Measurements from ENCODE around the gene AVPI1. TPM values are rescaled to one million over a fixed set of nuclear protein-coding genes. Genes with fewer than 3 reads are reported as not detected.
A peak's percentile ranks its signal among the peaks of the same experiment; 100 is the strongest.

The AVPI1 gene
- total RNA-seq, 2 experiments from 2014 or later: 2.5 to 3.0 TPM

- intact Hi-C loops (cut with micrococcal nuclease): no loop called here
- DNase-seq: no peak
- no peak for TF ChIP-seq CTCF (IDR thresholded peaks at IDR 0.05)
- ATAC-seq: no peak
- CTCF ChIA-PET: interaction anchor here (1.6 to 7.4 kb wide), 4 partner anchors 14 to 42 kb away, joined by 6 to 75 read pairs (median 40); no protein-coding TSS in a partner anchor
- Mint-ChIP-seq H3K4me1 (ENCODE audit: low read depth) (peaks cover 19% of the 10 kb centered on the region), H3K4me3 (no peak overlapping the region), H3K27me3 (no peaks in the 10 kb centered on the region), H3K27ac (no peak overlapping the region), H3K36me3 (ENCODE audit: low read depth) (no peaks in the 10 kb centered on the region), H3K9me3 (no peaks in the 10 kb centered on the region)
- POLR2A ChIA-PET: interaction anchor here (1.0 kb wide), 1 partner anchor 47 kb away, joined by 4 read pairs; the partner anchor contains the start of gene ZFYVE27
Measured at GRCh38 chr10:97689559-97690020, 2.5 kb upstream of the AVPI1 start.

- peaks cover 22% of the 10 kb centered on the region for H3K4me1 Mint-ChIP-seq (ENCODE audit: low read depth)
- H3K4me3 Mint-ChIP-seq: peak overlapping the region; percentile 81
- DNase-seq: no peak
- ATAC-seq: no peak
- ChIA-PET POLR2A (interaction anchor here (1.0 to 2.3 kb wide), 4 partner anchors 8 to 66 kb away, joined by 3 to 10 read pairs (median 6); partner anchors contain the start of gene MARVELD1), CTCF (interaction anchor here (0.9 to 7.4 kb wide), 13 partner anchors 8 to 104 kb away, joined by 3 to 75 read pairs (median 12); partner anchors contain the start of gene ZFYVE27)
- no peaks in the 10 kb centered on the region for H3K36me3 Mint-ChIP-seq (ENCODE audit: low read depth)
- TF ChIP-seq CTCF (IDR thresholded peaks at IDR 0.05): no peak
- intact Hi-C loops (cut with micrococcal nuclease): no loop called here
- no peaks in the 10 kb centered on the region for H3K9me3 Mint-ChIP-seq
- peak overlapping the region; percentile 69 for H3K27ac Mint-ChIP-seq
- no peaks in the 10 kb centered on the region for H3K27me3 Mint-ChIP-seq
Measured at GRCh38 chr10:97687785-97688781, 1.0 kb upstream of the AVPI1 start.

GRCh38 chr10:97686301-97686961 is 610 bp downstream of the AVPI1 start:
- no peak overlapping the region for H3K27ac Mint-ChIP-seq
- H3K36me3 Mint-ChIP-seq (ENCODE audit: low read depth): no peaks in the 10 kb centered on the region

GRCh38 chr10:97685395-97685958 is 1.6 kb downstream of the AVPI1 start:
- no peaks in the 10 kb centered on the region for H3K9me3 Mint-ChIP-seq
- peaks cover 22% of the 10 kb centered on the region for H3K4me1 Mint-ChIP-seq (ENCODE audit: low read depth)
- no peak overlapping the region for H3K27ac Mint-ChIP-seq
- intact Hi-C loops (cut with micrococcal nuclease): no loop called here
- POLR2A ChIA-PET: interaction anchor here (1.1 to 2.3 kb wide), 2 partner anchors 10 to 28 kb away, joined by 5 to 10 read pairs; partner anchors contain the start of gene MARVELD1
- no peaks in the 10 kb centered on the region for H3K36me3 Mint-ChIP-seq (ENCODE audit: low read depth)
- ATAC-seq (no peak), DNase-seq (no peak)
- H3K4me3 Mint-ChIP-seq: no peak overlapping the region
- no peak for TF ChIP-seq CTCF (IDR thresholded peaks at IDR 0.05)
- CTCF ChIA-PET: interaction anchor here (0.6 to 7.4 kb wide), 10 partner anchors 10 to 50 kb away, joined by 3 to 75 read pairs (median 16); partner anchors contain the start of gene ZFYVE27
- H3K27me3 Mint-ChIP-seq: no peaks in the 10 kb centered on the region

More at GRCh38 chr10:97686301-97686961, 610 bp downstream of the AVPI1 start:
- Mint-ChIP-seq H3K4me3 (peak overlapping the region; percentile 81), H3K9me3 (no peaks in the 10 kb centered on the region), H3K27me3 (no peaks in the 10 kb centered on the region), H3K4me1 (ENCODE audit: low read depth) (peaks cover 22% of the 10 kb centered on the region)
- POLR2A ChIA-PET: interaction anchor here (0.9 to 2.3 kb wide), 6 partner anchors 8 to 70 kb away, joined by 3 to 10 read pairs (median 5); partner anchors contain the start of gene MARVELD1
- ATAC-seq (no peak), DNase-seq (peak; percentile 21)
- CTCF ChIA-PET: interaction anchor here (0.8 to 7.4 kb wide), 18 partner anchors 8 to 476 kb away, joined by 3 to 75 read pairs (median 6); partner anchors contain the start of genes ANKRD2 and ZFYVE27
- TF ChIP-seq CTCF (IDR thresholded peaks at IDR 0.05): no peak
- intact Hi-C loops (cut with micrococcal nuclease): no loop called here
